Pancreas (tissue), 10 donors: ENCODE measurements around the gene UBE2L3. TPM values are rescaled to one million over a fixed set of nuclear protein-coding genes. Genes with fewer than 3 reads are reported as not detected.
"Not testable (repeated sequence)": the region's sequence is repeated elsewhere in the genome, so short reads cannot be mapped to it uniquely, and the experiment has no call there.

Experiments used
- ATAC-seq, 4 donors: fragments of 200-7000 bp; cut with Tn5 transposase; one replicate each; pipeline versions ENCODE4 v1.8.0 to v1.9.1; 2020; ENCODE audit warnings: mild to moderate bottlenecking in 4 of 4, moderate library complexity in 4 of 4
- DNase-seq, 6 donors: peaks; one replicate each; pipeline ENCODE4 v3.0.0-alpha.2; 2020
- FAIRE-seq: peaks from 2 replicates; lab custom pipeline; 2012; peaks lifted over from hg19 to GRCh38; lab: Jason Lieb, UNC
- H3K27ac ChIP-seq, 4 donors: fragments of 200-600 bp; sonication (generic); 1 replicate in 3 of 4; 2 replicates in 1 of 4; pipeline versions ENCODE4 v1.5.0 to v1.8.0; 2020
- H3K27me3 ChIP-seq, 4 donors: fragments of 200-600 bp; one replicate each; pipeline ENCODE4 v1.8.0; 2021
- H3K36me3 ChIP-seq, 3 donors: fragments of 200-600 bp; sonication (generic) in 1 of 3; one replicate each; pipeline versions ENCODE4 v1.5.0 to v1.8.0; 2020 to 2021
- H3K4me1 ChIP-seq, 3 donors: fragments of 200-600 bp; one replicate each; pipeline ENCODE4 v1.8.0; 2021
- H3K4me3 ChIP-seq, 4 donors: fragments of 200-600 bp; sonication (generic) in 2 of 4; one replicate each; pipeline versions ENCODE4 v1.5.0 to v1.8.0; 2020 to 2021
- H3K9me3 ChIP-seq, 4 donors: fragments of 200-600 bp; one replicate each; pipeline ENCODE4 v1.8.0; 2021
- CTCF ChIP-seq, 4 donors: fragments of 200-600 bp; sonication (generic) in 3 of 4; IDR thresholded peaks; one replicate each; pipeline versions ENCODE4 v1.5.0 to v1.8.0; 2021; ENCODE audit warnings: antibody characterized with exemption in 4 of 4
- WGBS, 2 donors: extraction: QIAGEN DNeasy Blood & Tissue Kit; methylation state at CpG; one replicate each; pipeline ENCODE4 v1.1.7; 2013; 5-methylcytosine and 5-hydroxymethylcytosine counted together
- intact Hi-C, 3 donors: fragments of 100-400 bp; cut with DNase I; formaldehyde crosslinking; loops; one replicate each; pipeline versions ENCODE4 v1.11.1 to v1.14.2; 2022
- polyA plus RNA-seq, 2 donors: library from polyadenylated mRNA; stranded (reverse); fragments of 200-250 nt; gene quantifications; one replicate each; pipeline ENCODE4 v1.2.3, GENCODE V29; 2013
- total RNA-seq, 6 donors: library from RNA; stranded (reverse); fragmentation: NEBNext Ultra II Directional in 4 of 6; extraction: Animal tissue kit (Norgen Biotek cat#: 25700) in 4 of 6; gene quantifications; one replicate each; pipeline versions ENCODE4 v1.2.1 to v1.2.4, GENCODE V29; 2021 to 2023
- donor health status: healthy with polysubstance abuse.
- donor health status: DM: no; HTN: no; CAD: no; lungs with moderate emphysema.
- donor health status: DM: no; HTN: no; CAD: no.
- donor health status: control.
- donor health status: control.
- donor health status: Bipolar disorder and iron deficiency.
- donor health status: DM: yes; HTN: yes; CAD: no.
- donor health status: DM: no; HTN: no; CAD: no.
- donor health status: DM: no; HTN: no; CAD: no.
- donor health status: DM: yes; HTN: yes; CAD: no.

Gene UBE2L3
- total and polyA plus RNA-seq, 8 donors, result 10.9 to 24.5 (median 16.2) TPM

DNA sequence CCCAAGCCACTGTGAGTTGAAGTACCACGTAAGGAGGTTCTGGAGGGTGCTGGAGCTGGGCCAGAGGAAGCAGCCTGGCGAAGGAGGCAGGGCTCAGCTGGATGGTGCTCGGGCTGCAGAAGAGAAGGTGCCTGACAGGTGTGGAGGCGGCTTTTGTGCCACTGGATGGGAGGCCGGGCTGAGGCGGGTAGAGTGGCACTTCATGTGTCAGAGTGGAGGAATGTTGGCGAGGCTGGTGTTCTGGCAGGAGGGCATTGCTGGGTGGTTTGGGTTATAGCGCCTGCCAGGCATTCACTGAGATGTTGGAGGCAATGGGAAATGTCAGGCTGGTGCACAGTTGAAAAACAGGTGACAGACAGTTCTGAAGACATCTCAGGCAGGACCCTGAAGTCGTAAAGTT lies 24.2 kb downstream of the UBE2L3 start:
- no peak overlapping the region for H3K27ac ChIP-seq
- H3K9me3 ChIP-seq, result no peaks in the 10 kb centered on the region
- no peak for FAIRE-seq
- H3K36me3 ChIP-seq, result peaks cover 0 to 20% (median 5%) of the 10 kb centered on the region in 3 donors
- peak in 2 of 6 donors; percentile 24 to 35 for DNase-seq
- WGBS, 2 donors, result 49 to 59% methylated on average over 9 of the region's 9 CpGs
- peaks cover 0 to 14% (median 9%) of the 10 kb centered on the region in 3 donors for H3K4me1 ChIP-seq
- no peaks in the 10 kb centered on the region for H3K27me3 ChIP-seq
- intact Hi-C loops, result no loop called here
- no peak overlapping the region for H3K4me3 ChIP-seq
- no peak for TF ChIP-seq CTCF (IDR thresholded peaks at IDR 0.05)
- peak; percentile 26 to 35 (median 32) for ATAC-seq

- Histone ChIP-seq H3K4me1 (peaks cover 0 to 14% (median 9%) of the 10 kb centered on the region in 3 donors), H3K27me3 (no peaks in the 10 kb centered on the region), H3K9me3 (no peaks in the 10 kb centered on the region), H3K36me3 (peaks cover 0 to 20% (median 5%) of the 10 kb centered on the region in 3 donors), H3K4me3 (no peak overlapping the region), H3K27ac (no peak overlapping the region)
- ATAC-seq (no peak), FAIRE-seq (no peak), DNase-seq (no peak)
- intact Hi-C loops, result no loop called here
- no peak for TF ChIP-seq CTCF (IDR thresholded peaks at IDR 0.05)
- WGBS, 2 donors, result 85 to 96% methylated on average over 3 of the region's 3 CpGs
Measured at GRCh38 chr22:21592422-21592821, 24.9 kb downstream of the UBE2L3 start.

DNA sequence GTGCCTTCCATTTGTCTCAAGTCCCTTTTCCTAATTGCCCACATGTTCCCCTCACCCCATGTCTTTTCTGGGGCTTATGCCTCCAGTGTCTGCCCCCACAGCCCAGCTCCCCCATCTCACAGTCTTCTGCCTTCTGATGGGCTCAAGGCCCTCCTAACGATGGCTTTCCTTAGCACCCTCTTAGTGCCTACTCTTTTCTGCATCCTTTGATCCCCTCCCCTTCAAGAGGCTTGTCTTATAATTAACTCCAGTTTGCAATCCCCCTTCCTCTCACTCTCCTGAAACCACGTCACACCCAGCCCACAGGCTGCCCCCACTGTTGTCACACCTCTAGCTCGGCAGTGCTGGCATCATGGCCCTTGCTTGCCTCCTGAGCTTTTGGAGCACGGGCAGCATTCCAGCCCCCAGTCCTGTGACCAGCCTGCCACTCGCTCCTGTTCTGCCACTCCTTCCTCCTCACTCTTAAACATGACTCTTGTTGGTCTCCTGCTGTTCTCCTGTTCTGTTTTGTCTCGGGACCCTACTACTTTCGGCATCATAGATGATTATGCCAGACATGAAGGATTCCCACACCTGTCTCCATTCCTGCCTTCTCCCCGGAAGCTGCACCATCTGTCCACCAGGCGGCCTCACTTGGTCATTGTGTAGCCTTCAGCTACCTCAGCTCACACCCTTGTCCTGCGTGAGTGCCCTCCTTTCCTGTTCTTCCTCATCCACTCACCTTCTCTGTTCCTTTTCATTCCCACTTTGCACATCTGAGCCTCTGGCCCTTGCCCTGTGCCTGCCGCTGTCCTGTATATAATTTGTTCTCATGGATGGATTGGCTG lies 26.1 kb downstream of the UBE2L3 start:
- TF ChIP-seq CTCF (IDR thresholded peaks at IDR 0.05), result no peak
- DNase-seq (peak in 1 of 6 donors; percentile 30), ATAC-seq (peak in 3 of 4 donors; percentile 50 to 59 (median 55)), FAIRE-seq (no peak)
- peaks cover 0 to 20% (median 5%) of the 10 kb centered on the region in 3 donors for H3K36me3 ChIP-seq
- no peak overlapping the region for H3K4me3 ChIP-seq
- H3K9me3 ChIP-seq, result no peaks in the 10 kb centered on the region
- intact Hi-C loops, result no loop called here
- WGBS, 2 donors, result 66 to 68% methylated on average over 11 of the region's 11 CpGs
- no peaks in the 10 kb centered on the region for H3K27me3 ChIP-seq
- H3K4me1 ChIP-seq, result peaks cover 0 to 14% (median 9%) of the 10 kb centered on the region in 3 donors
- no peak overlapping the region for H3K27ac ChIP-seq

DNA sequence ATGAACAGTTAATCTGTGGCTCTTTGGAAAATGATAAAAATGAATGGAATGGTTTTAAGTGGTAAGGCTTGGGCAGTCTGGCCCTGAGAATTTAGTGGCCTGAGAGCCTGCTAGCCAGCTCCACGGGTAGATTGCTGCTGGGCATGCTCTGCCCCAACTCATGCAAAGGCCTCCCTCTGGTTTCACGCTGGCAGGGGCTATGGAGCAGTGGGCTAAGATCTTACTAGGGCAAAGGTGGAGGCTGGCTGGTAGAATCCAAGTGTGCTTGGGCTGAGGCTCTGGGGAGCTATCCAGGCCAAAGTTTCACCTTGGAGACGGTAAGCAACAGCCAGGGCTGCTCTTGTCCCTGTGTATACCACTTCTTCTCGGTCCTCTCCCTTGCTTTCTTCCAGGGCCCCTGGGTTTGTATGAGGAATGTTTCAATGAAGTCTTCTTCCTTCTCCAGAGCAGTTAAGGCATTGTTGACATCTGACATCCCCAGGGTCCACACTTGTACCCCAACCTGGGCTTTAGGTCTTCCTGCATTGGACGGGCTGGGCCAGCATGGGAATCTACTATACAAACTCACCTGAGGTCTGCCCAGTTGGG lies 27.4 kb downstream of the UBE2L3 start:
- Histone ChIP-seq H3K27me3 (no peaks in the 10 kb centered on the region), H3K4me1 (peaks cover 0 to 12% (median 9%) of the 10 kb centered on the region in 3 donors), H3K27ac (no peak overlapping the region), H3K4me3 (no peak overlapping the region), H3K9me3 (no peaks in the 10 kb centered on the region), H3K36me3 (peaks cover 0 to 20% (median 5%) of the 10 kb centered on the region in 3 donors)
- DNase-seq (no peak), ATAC-seq (peak in 3 of 4 donors; percentile 11 to 23 (median 14)), FAIRE-seq (no peak)
- TF ChIP-seq CTCF (IDR thresholded peaks at IDR 0.05), result no peak
- WGBS, 2 donors, result 71 to 75% methylated on average over 5 of the region's 5 CpGs
- intact Hi-C loops, result no loop called here

DNA sequence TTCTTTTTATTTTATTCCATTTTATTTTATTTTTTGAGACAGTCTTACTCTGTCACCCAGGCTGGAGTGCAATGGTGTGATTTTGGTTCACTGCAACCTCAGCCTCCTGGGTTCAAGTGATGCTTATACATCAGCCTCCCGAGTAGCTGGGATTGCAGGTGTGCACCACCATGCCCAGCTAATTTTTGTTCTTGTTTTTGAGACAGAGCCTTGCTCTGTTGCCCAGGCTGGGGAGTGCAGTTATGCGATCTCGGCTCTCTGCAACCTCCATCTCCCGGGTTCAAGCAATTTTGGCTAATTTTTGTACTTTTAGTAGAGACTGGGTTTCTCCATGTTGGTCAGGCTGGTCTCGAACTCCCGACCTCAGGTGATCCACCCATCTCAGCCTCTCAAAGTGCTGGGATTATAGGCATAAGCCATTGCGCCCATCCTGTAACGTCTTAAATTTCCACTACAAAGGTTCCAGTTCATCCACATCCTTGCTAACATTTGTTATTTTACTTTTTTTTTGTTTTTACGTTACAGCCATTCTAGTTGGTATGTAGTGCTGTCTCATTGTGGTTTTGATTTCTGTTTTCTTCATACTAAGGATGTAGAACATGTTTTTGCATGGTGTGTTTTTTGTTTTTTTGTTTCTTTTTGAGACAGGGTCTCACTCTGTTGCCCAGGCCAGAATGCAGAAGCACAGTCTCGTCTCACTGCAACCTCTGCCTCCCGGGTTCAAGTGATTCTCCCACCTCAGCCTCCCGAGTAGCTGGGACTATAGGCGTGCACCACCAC lies 29.0 kb downstream of the UBE2L3 start:
- H3K27ac ChIP-seq, H3K27me3 ChIP-seq, H3K4me3 ChIP-seq, intact Hi-C loops, DNase-seq, H3K4me1 ChIP-seq, FAIRE-seq, H3K9me3 ChIP-seq, ATAC-seq: not testable (repeated sequence)
- WGBS, 2 donors, result 97 to 98% methylated on average over 13 of the region's 13 CpGs
- H3K36me3 ChIP-seq, result peaks cover 0 to 20% (median 5%) of the 10 kb centered on the region in 3 donors
